SK-N-MC (cell line): ENCODE results near the gene TFAP2E.

Experiments
- EZH2 ChIP-seq: fragments of 200-600 bp; sonication (generic); IDR thresholded peaks from one replicate; pipeline ENCODE4 v1.6.1; 2017; ENCODE audit warnings: antibody characterized with exemption
- FOXP2 ChIP-seq: optimal IDR thresholded peaks from 2 replicates; pipeline ENCODE3; 2011; ENCODE audit warnings: mild to moderate bottlenecking, moderate library complexity; ENCODE audit not compliant: insufficient read depth; ENCODE audit errors: extremely low read length, control extremely low read depth
- POLR2AphosphoS5 ChIP-seq: IDR thresholded peaks from 2 replicates; pipeline ENCODE4 v1.6.1; 2012; ENCODE audit warnings: mild to moderate bottlenecking, low read depth, low read length, borderline replicate concordance

GRCh38 chr1:35561297-35561971, 11.7 kb upstream of the TFAP2E start:
- TF ChIP-seq EZH2 (no peak), POLR2AphosphoS5 (no peak), FOXP2 (no peak)
